H1 (cell line): Measurements from ENCODE around the gene DNTT. TPM values are rescaled to one million over a fixed set of nuclear protein-coding genes. Genes with fewer than 3 reads are reported as not detected.
A peak's percentile ranks its signal among the peaks of the same experiment; 100 is the strongest.

Experiments
- CTCF ChIA-PET: fragments of 300-600 bp; sonication (Branson Sonifier 250); formaldehyde crosslinking; loops from one replicate; lab custom pipeline; 2021; ENCODE audit not compliant: partially characterized antibody; lab: Charles Lee
- POLR2A ChIA-PET: fragments of 300-600 bp; sonication (Branson Sonifier 250); formaldehyde crosslinking; loops from one replicate; lab custom pipeline; 2021; ENCODE audit warnings: inconsistent platforms; ENCODE audit not compliant: partially characterized antibody; lab: Charles Lee
- DNase-seq, 2 experiments: peaks; one replicate each; pipeline versions ENCODE4 v3.0.0 to v3.0.0-alpha.2; 2010 to 2022; ENCODE audit warnings: low spot score in 2 of 2, low read depth in 1 of 2, mixed read lengths in 1 of 2
- FAIRE-seq: peaks from 2 replicates; lab custom pipeline; 2011; peaks lifted over from hg19 to GRCh38; lab: Jason Lieb, UNC
- H2AFZ ChIP-seq: 2 replicates; pipeline ENCODE4 v1.8.1; 2012; ENCODE audit warnings: low read length, inconsistent platforms
- H2AK5ac ChIP-seq: 2 replicates; pipeline ENCODE4 v1.6.1; 2013; ENCODE audit warnings: low read depth, low read length
- H2BK120ac ChIP-seq: replicated peaks from 2 replicates; pipeline ENCODE3; 2013; ENCODE audit warnings: low read depth, low read length, inconsistent platforms
- H2BK12ac ChIP-seq: 2 replicates; pipeline ENCODE4 v1.6.1; 2013; ENCODE audit warnings: low read depth, low read length
- H2BK15ac ChIP-seq: 2 replicates; pipeline ENCODE4 v1.6.1; 2013; ENCODE audit warnings: low read length
- H2BK20ac ChIP-seq: 2 replicates; pipeline ENCODE4 v1.6.1; 2013; ENCODE audit warnings: low read length
- H2BK5ac ChIP-seq: 2 replicates; pipeline ENCODE4 v1.6.1; 2013; ENCODE audit warnings: low read depth, low read length
- H3K14ac ChIP-seq: 2 replicates; pipeline ENCODE4 v1.6.1; 2013; ENCODE audit warnings: inconsistent platforms; ENCODE audit not compliant: insufficient read length
- H3K18ac ChIP-seq: 2 replicates; pipeline ENCODE4 v1.6.1; 2013; ENCODE audit warnings: low read length; ENCODE audit errors: extremely low read depth
- H3K23ac ChIP-seq: 2 replicates; pipeline ENCODE4 v1.6.1; 2013; ENCODE audit warnings: inconsistent platforms; ENCODE audit not compliant: insufficient read length
- H3K23me2 ChIP-seq: 2 replicates; pipeline ENCODE4 v1.6.1; 2013; ENCODE audit warnings: low read depth, low read length
- H3K27ac ChIP-seq: 2 replicates; pipeline ENCODE4 v1.6.1; 2011; ENCODE audit warnings: low read depth, low read length, inconsistent platforms
- H3K27me3 ChIP-seq, 4 experiments: replicated peaks in 1 of 4; 1 replicate in 1 of 4; 2 replicates in 3 of 4; pipeline versions ENCODE4 v1.6.1 to v1.8.1; 2011 to 2013; ENCODE audit warnings: low read length in 3 of 4, mild to moderate bottlenecking in 3 of 4, inconsistent platforms in 2 of 4, mixed read lengths in 2 of 4, moderate library complexity in 1 of 4; ENCODE audit not compliant: control insufficient read depth in 3 of 4, insufficient read depth in 3 of 4; ENCODE audit errors: extremely low read depth in 1 of 4
- H3K36me3 ChIP-seq, 4 experiments: 2 replicates each; pipeline versions ENCODE4 v1.6.1 to v1.8.1; 2011 to 2013; ENCODE audit warnings: mild to moderate bottlenecking in 4 of 4, low read length in 3 of 4, moderate library complexity in 2 of 4, control low read depth in 1 of 4, inconsistent platforms in 1 of 4; ENCODE audit not compliant: insufficient read depth in 4 of 4, control insufficient read depth in 2 of 4
- H3K4ac ChIP-seq: replicated peaks from 2 replicates; pipeline ENCODE3; 2013; ENCODE audit warnings: low read length, low read depth, mixed read lengths, inconsistent platforms; ENCODE audit not compliant: insufficient read length
- H3K4me1 ChIP-seq, 4 experiments: replicated peaks in 1 of 4; 1 replicate in 1 of 4; 2 replicates in 3 of 4; pipeline versions ENCODE4 v1.6.1 to v1.8.1; 2011 to 2013; ENCODE audit warnings: low read length in 3 of 4, inconsistent platforms in 2 of 4, mixed read lengths in 1 of 4; ENCODE audit not compliant: insufficient read depth in 4 of 4, control insufficient read depth in 3 of 4
- H3K4me2 ChIP-seq, 2 experiments: 2 replicates each; pipeline versions ENCODE4 v1.6.1 to v1.8.1; 2011 to 2013; ENCODE audit warnings: low read depth in 2 of 2, low read length in 2 of 2, control low read depth in 1 of 2, inconsistent platforms in 1 of 2, mild to moderate bottlenecking in 1 of 2; ENCODE audit not compliant: insufficient read depth in 1 of 2
- H3K4me3 ChIP-seq, 4 experiments: fragments of 200-600, 300-600 bp in 1 of 4; sonication (generic), shearing (Covaris generic), sonication (Bioruptor Twin) in 1 of 4; 2 replicates each; pipeline versions ENCODE4 v1.5.1 to v1.8.1; 2011 to 2016; ENCODE audit warnings: low read length in 4 of 4, low read depth in 3 of 4, control low read depth in 2 of 4, inconsistent platforms in 2 of 4, mild to moderate bottlenecking in 2 of 4, mixed read lengths in 1 of 4, moderate library complexity in 1 of 4; ENCODE audit not compliant: insufficient read depth in 2 of 4; ENCODE audit errors: extremely low read depth in 1 of 4
- H3K56ac ChIP-seq: replicated peaks from 2 replicates; pipeline ENCODE3; 2013; ENCODE audit warnings: low read depth, mild to moderate bottlenecking, mixed read lengths, low read length, inconsistent platforms; ENCODE audit not compliant: insufficient read length
- H3K79me1 ChIP-seq: 2 replicates; pipeline ENCODE4 v1.6.1; 2013; ENCODE audit warnings: low read depth, low read length, control low read depth
- H3K79me2 ChIP-seq, 2 experiments: 2 replicates each; pipeline versions ENCODE4 v1.6.1 to v1.8.1; 2012 to 2013; ENCODE audit warnings: low read length in 2 of 2, mild to moderate bottlenecking in 2 of 2, inconsistent platforms in 1 of 2; ENCODE audit not compliant: insufficient read depth in 2 of 2, control insufficient read depth in 1 of 2
- H3K9ac ChIP-seq, 4 experiments: replicated peaks in 1 of 4; 1 replicate in 1 of 4; 2 replicates in 3 of 4; pipeline versions ENCODE4 v1.6.1 to v1.8.1; 2011 to 2013; ENCODE audit warnings: low read depth in 3 of 4, low read length in 3 of 4, control low read depth in 2 of 4, mild to moderate bottlenecking in 2 of 4, moderate library complexity in 2 of 4, inconsistent platforms in 1 of 4; ENCODE audit errors: extremely low read depth in 1 of 4
- H3K9me3 ChIP-seq, 2 experiments: 2 replicates each; pipeline versions ENCODE4 v1.6.1 to v1.8.1; 2012 to 2013; ENCODE audit warnings: mild to moderate bottlenecking in 2 of 2, moderate library complexity in 2 of 2, control low read depth in 1 of 2, inconsistent platforms in 1 of 2, low read depth in 1 of 2, low read length in 1 of 2, mixed read lengths in 1 of 2; ENCODE audit not compliant: insufficient read depth in 2 of 2
- H4K20me1 ChIP-seq, 2 experiments: replicated peaks in 1 of 2; 2 replicates each; pipeline versions ENCODE3 to v1.8.1; 2011 to 2013; ENCODE audit warnings: inconsistent platforms in 2 of 2, low read length in 2 of 2, mild to moderate bottlenecking in 1 of 2; ENCODE audit not compliant: insufficient read depth in 2 of 2, control insufficient read depth in 1 of 2
- H4K5ac ChIP-seq: 2 replicates; pipeline ENCODE4 v1.6.1; 2013; ENCODE audit warnings: low read length, low read depth, mixed read lengths, inconsistent platforms; ENCODE audit not compliant: insufficient read length
- H4K8ac ChIP-seq: 2 replicates; pipeline ENCODE4 v1.8.0; 2013; ENCODE audit warnings: mild to moderate bottlenecking, moderate library complexity, low read length, inconsistent platforms; ENCODE audit not compliant: insufficient read depth; ENCODE audit errors: extremely low read depth
- H4K91ac ChIP-seq: replicated peaks from 2 replicates; pipeline ENCODE3; 2013; ENCODE audit warnings: low read length, mixed read lengths, inconsistent platforms; ENCODE audit not compliant: insufficient read length
- HDAC2 ChIP-seq, 2 experiments: fragments of 300-600 bp in 1 of 2; sonication (generic) in 1 of 2; IDR thresholded peaks; 2 replicates each; pipeline ENCODE4 v1.6.1; 2011 to 2012; ENCODE audit warnings: low read depth in 2 of 2, low read length in 2 of 2, mild to moderate bottlenecking in 2 of 2, moderate library complexity in 2 of 2, borderline replicate concordance in 1 of 2, inconsistent platforms in 1 of 2
- KDM1A ChIP-seq: fragments of 200-600, 300-600 bp; sonication (generic); IDR thresholded peaks from 2 replicates; pipeline ENCODE4 v1.7.1; 2016; ENCODE audit warnings: mild to moderate bottlenecking, low read length, borderline replicate concordance
- RAD21 ChIP-seq, 2 experiments: IDR thresholded peaks in 1 of 2; conservative IDR thresholded peaks in 1 of 2; 2 replicates each; pipeline ENCODE4 v1.6.1; 2011; ENCODE audit warnings: low read depth in 2 of 2, low read length in 2 of 2, improper control_type of control experiment in 1 of 2, inconsistent platforms in 1 of 2, mild to moderate bottlenecking in 1 of 2, moderate library complexity in 1 of 2
- TCF12 ChIP-seq: IDR thresholded peaks from 2 replicates; pipeline ENCODE4 v1.6.1; 2011; ENCODE audit warnings: low read depth, mild to moderate bottlenecking, low read length
- WGBS, 2 experiments: shearing (Covaris generic) in 1 of 2; methylation state at CpG; one replicate each; pipeline versions ENCODE4 v1.1.6 to v1.1.7; 2013 to 2015; ENCODE audit warnings: low lambda C conversion rate in 2 of 2, mixed read lengths in 2 of 2, inconsistent platforms in 1 of 2, low coverage in 1 of 2, missing lambda C conversion rate in 1 of 2; ENCODE audit not compliant: insufficient replicate concordance in 2 of 2, insufficient coverage in 1 of 2, insufficient read length in 1 of 2; ENCODE audit errors: extremely low coverage in 1 of 2, missing lambda C conversion rate in 1 of 2; 5-methylcytosine and 5-hydroxymethylcytosine counted together
- polyA plus RNA-seq, 7 experiments: library from polyadenylated mRNA; depleted of rRNA in 3 of 7; stranded (reverse) in 5 of 7; unstranded in 2 of 7; fragments of >200 nt in 5 of 7; fragments of 200-250 nt in 2 of 7; gene quantifications; 1 replicate in 5 of 7; 2 replicates in 1 of 7; 4 replicates in 1 of 7; pipeline versions ENCODE4 v1.2.1 to v1.2.3, GENCODE V29; 2011 to 2013; ENCODE audit warnings: missing spikeins in 2 of 7, mixed read lengths in 2 of 7
- total RNA-seq: library from RNA; stranded (reverse); fragmentation: NEBNext Ultra II Directional; extraction: Animal tissue kit (Norgen Biotek cat#: 25700); gene quantifications from 2 replicates; pipeline ENCODE4 v1.2.1, GENCODE V29; 2021

Gene DNTT
- total and polyA plus RNA-seq, 2 of the 8 experiments (the other 6 are each of a cell fraction or from before 2014, with no cell fraction given): not detected

DNA sequence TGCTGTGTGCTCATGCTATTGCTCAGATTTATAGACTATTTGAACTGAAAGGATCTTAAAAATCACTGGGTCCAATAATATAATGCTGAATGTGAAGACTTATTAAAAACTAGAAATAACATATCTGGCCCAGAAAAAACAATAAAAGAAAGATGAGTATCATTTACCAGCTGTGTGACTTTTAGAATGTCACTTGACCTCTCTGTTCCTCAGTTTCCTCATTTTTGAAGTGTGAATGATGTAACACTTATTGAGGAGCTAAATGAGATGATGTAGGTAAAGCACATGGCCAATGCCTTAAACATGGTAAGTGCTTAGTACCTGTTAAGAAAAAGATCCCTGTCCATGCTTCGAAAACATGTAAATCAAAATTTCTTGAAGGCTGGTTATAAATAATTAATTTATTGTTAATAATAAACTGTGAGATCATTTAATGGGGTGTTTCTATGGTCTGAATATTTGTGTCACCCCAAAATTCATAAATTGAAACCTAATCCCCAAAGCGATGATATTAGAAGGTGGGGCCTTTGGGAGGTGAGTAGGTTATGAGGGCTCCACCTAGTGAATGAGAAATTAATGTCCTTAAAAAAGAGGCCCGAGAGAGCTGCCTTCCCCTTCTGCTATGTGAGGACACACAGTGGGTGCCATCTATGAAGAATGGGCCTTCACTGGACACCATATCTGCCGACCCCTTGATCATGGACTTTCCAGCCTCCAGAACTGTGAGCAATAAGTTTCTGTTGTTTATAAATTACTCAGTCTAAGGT lies 13.0 kb downstream of the DNTT start:
- peaks cover 0 to 7% (median 2%) of the 10 kb centered on the region in 4 experiments; a peak in 3 of 7 replicates for H3K4me1 ChIP-seq
- H4K20me1 ChIP-seq: no peaks in the 10 kb centered on the region
- H3K9me3 ChIP-seq: no peaks in the 10 kb centered on the region
- H2BK120ac ChIP-seq: no peak overlapping the region
- no peak for DNase-seq
- no peaks in the 10 kb centered on the region for H3K79me1 ChIP-seq
- H2BK15ac ChIP-seq: no peak overlapping the region
- H2BK20ac ChIP-seq: no peak overlapping the region
- H3K14ac ChIP-seq: no peak overlapping the region
- no peak overlapping the region for H3K18ac ChIP-seq
- no peak overlapping the region for H3K56ac ChIP-seq
- CTCF ChIA-PET: interaction anchor here (0.8 to 11.8 kb wide), 14 partner anchors 8 to 301 kb away, joined by 3 to 119 read pairs (median 4); no protein-coding TSS in a partner anchor
- no peaks in the 10 kb centered on the region for H3K27me3 ChIP-seq
- no peak overlapping the region for H4K8ac ChIP-seq
- H2AK5ac ChIP-seq: no peak overlapping the region
- H3K4me2 ChIP-seq: no peak overlapping the region
- POLR2A ChIA-PET: interaction anchor here (1.3 kb wide), 1 partner anchor 88 kb away, joined by 3 read pairs; no protein-coding TSS in a partner anchor
- H3K79me2 ChIP-seq: no peaks in the 10 kb centered on the region
- no peak overlapping the region for H4K91ac ChIP-seq
- no peaks in the 10 kb centered on the region for H3K23me2 ChIP-seq
- H3K23ac ChIP-seq: no peak overlapping the region
- no peak overlapping the region for H2BK5ac ChIP-seq
- no peaks in the 10 kb centered on the region for H3K36me3 ChIP-seq
- no peak overlapping the region for H3K4ac ChIP-seq
- H3K4me3 ChIP-seq: no peak overlapping the region
- 87% methylated on average over 4 of the region's 4 CpGs; no CpG with 5 or more reads in 1 of the 2 experiments for WGBS, 2 experiments
- no peak overlapping the region for H3K9ac ChIP-seq
- H2BK12ac ChIP-seq: no peak overlapping the region
- FAIRE-seq: no peak
- no peak overlapping the region for H3K27ac ChIP-seq
- H2AFZ ChIP-seq: no peak overlapping the region
- TF ChIP-seq TCF12 (no peak), KDM1A (peak; percentile 89; the same call in 1 of the 2 replicates), RAD21 (IDR thresholded peaks at IDR 0.05 in 1 of 2, conservative IDR thresholded peaks at IDR 0.05 in 1 of 2; ENCODE audit: low read depth in 2 of 2, low read length in 2 of 2) (peak in 1 of 2 experiments; percentile 35; a peak in 1 of 4 replicates), HDAC2 (IDR thresholded peaks at IDR 0.05; ENCODE audit: borderline replicate concordance in 1 of 2, low read depth in 2 of 2, low read length in 2 of 2) (peak in 1 of 2 experiments; percentile 85; a peak in 1 of 4 replicates)
- no peak overlapping the region for H4K5ac ChIP-seq
